DND-41 (cell line): ENCODE data around the gene PPP1R3E.

ENCODE experiments used
- ATAC-seq: fragments of 200-7000 bp; cut with Tn5 transposase; 3 replicates; pipeline ENCODE4 v1.9.1; 2021; ENCODE audit warnings: low read depth; ENCODE audit not compliant: insufficient read depth
- DNase-seq: peaks from one replicate; pipeline ENCODE4 v3.0.0-alpha.2; 2020
- H2AFZ ChIP-seq: 2 replicates; pipeline ENCODE4 v1.6.0; 2012; ENCODE audit warnings: low read depth, low read length
- H3K27ac ChIP-seq: 2 replicates; pipeline ENCODE4 v1.5.1; 2012; ENCODE audit warnings: low read length, inconsistent platforms
- H3K27me3 ChIP-seq: fragments of 200-600 bp; sonication (generic); 2 replicates; pipeline ENCODE4 v1.6.0; 2012; ENCODE audit warnings: low read length, mild to moderate bottlenecking, inconsistent platforms; ENCODE audit not compliant: insufficient read depth, poor library complexity
- H3K36me3 ChIP-seq: 2 replicates; pipeline ENCODE4 v1.5.1; 2012; ENCODE audit warnings: low read length, inconsistent platforms; ENCODE audit not compliant: insufficient read depth
- H3K4me1 ChIP-seq: 2 replicates; pipeline ENCODE4 v1.5.1; 2012; ENCODE audit warnings: mild to moderate bottlenecking, low read length; ENCODE audit not compliant: insufficient read depth
- H3K4me2 ChIP-seq: 2 replicates; pipeline ENCODE4 v1.6.0; 2012; ENCODE audit warnings: mild to moderate bottlenecking, moderate library complexity, low read length, inconsistent platforms; ENCODE audit not compliant: insufficient read depth
- H3K4me3 ChIP-seq, 2 experiments: fragments of 200-600 bp in 1 of 2; shearing (Covaris generic) in 1 of 2; 2 replicates each; pipeline ENCODE4 v1.5.1; 2012 to 2016; ENCODE audit warnings: inconsistent platforms in 2 of 2, low read length in 2 of 2, mild to moderate bottlenecking in 2 of 2, low read depth in 1 of 2, moderate library complexity in 1 of 2
- H3K79me2 ChIP-seq: 2 replicates; pipeline ENCODE4 v1.6.0; 2012; ENCODE audit warnings: low read length, inconsistent platforms; ENCODE audit not compliant: insufficient read depth
- H3K9ac ChIP-seq: 2 replicates; pipeline ENCODE4 v1.6.0; 2012; ENCODE audit warnings: low read depth, mild to moderate bottlenecking, inconsistent platforms, low read length, moderate library complexity
- H3K9me3 ChIP-seq: 2 replicates; pipeline ENCODE4 v1.5.1; 2012; ENCODE audit warnings: low read length, moderate library complexity, mild to moderate bottlenecking, inconsistent platforms; ENCODE audit not compliant: insufficient read depth, severe bottlenecking
- H4K20me1 ChIP-seq: 2 replicates; pipeline ENCODE4 v1.6.0; 2012; ENCODE audit warnings: low read length; ENCODE audit not compliant: insufficient read depth
- EZH2 ChIP-seq: IDR thresholded peaks from 3 replicates; pipeline ENCODE4 v1.6.1; 2012; ENCODE audit warnings: borderline replicate concordance, low read depth, mild to moderate bottlenecking, moderate library complexity, low read length, inconsistent platforms; ENCODE audit not compliant: severe bottlenecking
- TF ChIP-seq, protein P1 (sequence below): IDR thresholded peaks from 2 replicates; pipeline ENCODE4 v1.5.1; 2012; ENCODE audit warnings: borderline replicate concordance, low read length, moderate library complexity, mild to moderate bottlenecking; ENCODE audit not compliant: poor library complexity, severe bottlenecking; ENCODE audit errors: extremely low read depth

PPP1R3E gene

DNA sequence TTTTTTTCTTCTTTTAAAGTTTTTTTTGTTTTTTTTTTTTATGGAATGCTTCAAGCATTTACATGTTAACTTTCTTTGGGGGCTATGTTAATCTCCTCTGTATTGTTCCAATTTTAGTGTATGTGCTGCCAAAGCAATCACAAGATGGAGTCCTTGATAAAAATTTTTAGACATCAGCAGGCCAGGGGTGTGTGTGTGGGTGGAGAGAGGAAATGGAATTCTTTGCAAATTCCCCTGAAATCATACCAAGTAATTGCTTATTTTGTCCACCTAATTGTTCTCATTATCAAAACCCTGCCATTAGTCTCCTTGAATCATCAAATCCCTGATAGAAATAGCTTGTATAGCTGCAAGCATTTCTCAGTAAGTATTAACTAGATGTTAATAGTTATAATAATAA lies 43.2 kb downstream of the PPP1R3E start:
- peaks cover 22% of the 10 kb centered on the region for H3K27me3 ChIP-seq
- no peaks in the 10 kb centered on the region for H4K20me1 ChIP-seq

DNA sequence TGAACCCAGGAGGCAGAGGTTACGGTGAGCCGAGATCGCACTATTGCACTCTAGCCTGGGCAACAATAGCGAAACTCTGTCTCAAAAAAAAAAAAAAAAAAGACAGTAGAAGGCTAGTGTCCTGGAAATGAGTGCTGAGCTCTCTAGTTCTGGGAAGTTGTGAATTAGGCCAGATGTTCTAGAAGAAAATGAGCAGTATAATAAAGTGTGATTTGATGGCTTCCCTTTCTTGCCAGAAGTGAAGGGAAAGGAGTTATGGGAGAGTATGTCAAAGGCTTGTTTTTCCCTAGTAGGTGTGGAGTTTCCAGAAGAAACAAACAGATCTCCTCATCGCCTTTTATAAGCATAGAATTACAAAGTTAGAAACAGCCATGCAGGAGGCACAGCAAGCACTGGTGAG lies 44.4 kb downstream of the PPP1R3E start:
- Histone ChIP-seq H2AFZ (no peak overlapping the region), H3K9ac (no peak overlapping the region), H3K36me3 (no peaks in the 10 kb centered on the region), H3K9me3 (no peaks in the 10 kb centered on the region), H3K4me2 (no peak overlapping the region), H3K4me1 (no peaks in the 10 kb centered on the region), H3K27me3 (peaks cover 22% of the 10 kb centered on the region), H3K4me3 (no peak overlapping the region), H3K79me2 (no peaks in the 10 kb centered on the region), H4K20me1 (no peaks in the 10 kb centered on the region), H3K27ac (no peak overlapping the region)
- TF ChIP-seq, protein P1, sequence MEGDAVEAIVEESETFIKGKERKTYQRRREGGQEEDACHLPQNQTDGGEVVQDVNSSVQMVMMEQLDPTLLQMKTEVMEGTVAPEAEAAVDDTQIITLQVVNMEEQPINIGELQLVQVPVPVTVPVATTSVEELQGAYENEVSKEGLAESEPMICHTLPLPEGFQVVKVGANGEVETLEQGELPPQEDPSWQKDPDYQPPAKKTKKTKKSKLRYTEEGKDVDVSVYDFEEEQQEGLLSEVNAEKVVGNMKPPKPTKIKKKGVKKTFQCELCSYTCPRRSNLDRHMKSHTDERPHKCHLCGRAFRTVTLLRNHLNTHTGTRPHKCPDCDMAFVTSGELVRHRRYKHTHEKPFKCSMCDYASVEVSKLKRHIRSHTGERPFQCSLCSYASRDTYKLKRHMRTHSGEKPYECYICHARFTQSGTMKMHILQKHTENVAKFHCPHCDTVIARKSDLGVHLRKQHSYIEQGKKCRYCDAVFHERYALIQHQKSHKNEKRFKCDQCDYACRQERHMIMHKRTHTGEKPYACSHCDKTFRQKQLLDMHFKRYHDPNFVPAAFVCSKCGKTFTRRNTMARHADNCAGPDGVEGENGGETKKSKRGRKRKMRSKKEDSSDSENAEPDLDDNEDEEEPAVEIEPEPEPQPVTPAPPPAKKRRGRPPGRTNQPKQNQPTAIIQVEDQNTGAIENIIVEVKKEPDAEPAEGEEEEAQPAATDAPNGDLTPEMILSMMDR = no peak
- no peak for TF ChIP-seq EZH2
- ATAC-seq (no peak), DNase-seq (no peak)

More for the DNA sequence above, 43.2 kb downstream of the PPP1R3E start:
- Histone ChIP-seq H3K4me3 (no peak overlapping the region), H3K79me2 (no peaks in the 10 kb centered on the region), H3K9me3 (no peaks in the 10 kb centered on the region), H3K4me1 (no peaks in the 10 kb centered on the region), H3K4me2 (no peak overlapping the region), H3K9ac (no peak overlapping the region), H3K27ac (no peak overlapping the region), H2AFZ (no peak overlapping the region), H3K36me3 (no peaks in the 10 kb centered on the region)
- DNase-seq (no peak), ATAC-seq (no peak)
- TF ChIP-seq EZH2 = no peak
- TF ChIP-seq, protein P1 = no peak

DNA sequence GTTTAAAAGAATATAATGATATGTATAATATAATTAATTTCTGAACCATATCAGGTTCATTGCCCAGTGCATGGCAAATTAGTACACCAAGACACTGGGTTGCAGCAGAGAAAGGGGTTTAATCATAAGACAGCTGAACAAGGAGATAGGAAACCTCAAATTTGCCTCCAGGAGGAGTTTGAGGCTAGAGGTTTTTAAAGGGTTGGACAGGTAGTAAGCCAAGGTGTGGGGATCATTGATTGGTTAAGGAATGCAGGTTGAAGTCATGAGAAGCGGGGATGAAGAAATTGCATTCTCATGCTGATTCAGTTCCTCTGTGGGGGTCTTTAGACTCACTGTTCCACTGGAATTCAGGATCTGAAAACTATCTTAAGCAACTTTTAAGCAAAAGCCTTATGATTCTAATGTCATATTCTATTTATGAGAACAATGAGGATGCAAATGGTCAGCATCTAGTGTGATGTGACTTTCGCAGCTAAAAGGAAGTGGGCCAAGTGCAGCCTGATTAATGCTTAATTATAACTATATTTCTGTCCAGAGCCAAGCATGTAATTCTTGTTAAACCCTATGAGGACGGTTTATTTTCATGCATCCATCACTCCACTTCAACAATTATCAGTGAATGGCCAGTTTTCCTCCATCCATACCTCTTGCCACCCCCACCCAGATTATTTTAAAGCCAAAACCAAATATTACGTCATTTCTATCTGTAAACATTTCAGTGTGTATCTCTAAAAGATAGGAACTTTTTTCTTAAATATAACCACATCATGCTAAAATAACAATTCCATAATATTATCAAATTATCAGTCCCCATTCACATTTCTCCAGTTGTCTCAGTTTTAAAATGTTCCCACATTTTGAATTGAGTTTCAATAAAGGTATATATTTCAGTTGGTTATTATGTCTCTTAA lies 50.0 kb downstream of the PPP1R3E start:
- Histone ChIP-seq H3K36me3 (no peaks in the 10 kb centered on the region), H3K79me2 (no peaks in the 10 kb centered on the region), H3K4me3 (no peak overlapping the region), H3K4me1 (no peaks in the 10 kb centered on the region), H2AFZ (no peak overlapping the region), H4K20me1 (no peaks in the 10 kb centered on the region), H3K27me3 (peaks cover 23% of the 10 kb centered on the region), H3K4me2 (no peak overlapping the region), H3K27ac (no peak overlapping the region), H3K9me3 (no peaks in the 10 kb centered on the region), H3K9ac (no peak overlapping the region)
- DNase-seq (no peak), ATAC-seq (no peak)
- TF ChIP-seq, protein P1 = no peak
- TF ChIP-seq EZH2 = no peak
